A673 (cell line): Measurements from ENCODE around the gene PHF24.

Experiments used
- EZH2 ChIP-seq: fragments of 200-600 bp; sonication (generic); IDR thresholded peaks from 2 replicates; pipeline ENCODE4 v1.6.1; 2017; ENCODE audit warnings: borderline replicate concordance, low read depth, mild to moderate bottlenecking, mixed read lengths, antibody characterized with exemption, low read length; ENCODE audit not compliant: poor library complexity, severe bottlenecking
- TF ChIP-seq, protein P1 (sequence below): fragments of 300-800, 200-600 bp; sonication (generic); conservative IDR thresholded peaks from 2 replicates; pipeline ENCODE4 v1.5.1; 2017; ENCODE audit warnings: low read depth, mild to moderate bottlenecking, antibody characterized with exemption, low read length, moderate library complexity, mixed read lengths

DNA sequence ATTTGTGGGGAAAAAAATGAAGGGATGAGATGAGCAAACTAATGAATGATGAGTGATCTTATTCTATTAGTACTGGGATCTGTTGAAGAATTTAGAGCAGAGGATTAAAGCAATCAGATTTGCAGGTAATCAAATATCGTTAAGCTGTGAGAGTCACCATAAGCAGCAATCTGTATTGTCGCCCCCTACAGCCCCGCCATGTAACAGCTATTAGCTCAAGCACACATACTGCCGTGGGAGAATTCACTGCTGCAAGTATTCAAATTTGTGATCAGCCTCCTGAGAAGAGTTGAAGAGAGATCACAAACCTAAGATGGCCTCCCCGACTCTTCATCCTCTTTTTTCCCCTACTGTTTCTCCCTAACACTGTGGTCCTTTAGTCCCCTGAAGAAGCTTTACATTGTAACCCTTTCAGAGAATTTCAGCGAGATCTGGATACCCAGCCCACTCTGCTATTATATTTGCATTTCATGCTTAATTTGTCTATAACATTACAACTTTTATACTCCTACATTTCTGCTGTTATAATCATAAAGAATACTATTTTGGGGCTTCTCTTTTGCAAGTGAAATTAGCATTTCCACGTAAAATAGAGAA, 28.5 kb upstream of the PHF24 start:
- TF ChIP-seq, protein P1, sequence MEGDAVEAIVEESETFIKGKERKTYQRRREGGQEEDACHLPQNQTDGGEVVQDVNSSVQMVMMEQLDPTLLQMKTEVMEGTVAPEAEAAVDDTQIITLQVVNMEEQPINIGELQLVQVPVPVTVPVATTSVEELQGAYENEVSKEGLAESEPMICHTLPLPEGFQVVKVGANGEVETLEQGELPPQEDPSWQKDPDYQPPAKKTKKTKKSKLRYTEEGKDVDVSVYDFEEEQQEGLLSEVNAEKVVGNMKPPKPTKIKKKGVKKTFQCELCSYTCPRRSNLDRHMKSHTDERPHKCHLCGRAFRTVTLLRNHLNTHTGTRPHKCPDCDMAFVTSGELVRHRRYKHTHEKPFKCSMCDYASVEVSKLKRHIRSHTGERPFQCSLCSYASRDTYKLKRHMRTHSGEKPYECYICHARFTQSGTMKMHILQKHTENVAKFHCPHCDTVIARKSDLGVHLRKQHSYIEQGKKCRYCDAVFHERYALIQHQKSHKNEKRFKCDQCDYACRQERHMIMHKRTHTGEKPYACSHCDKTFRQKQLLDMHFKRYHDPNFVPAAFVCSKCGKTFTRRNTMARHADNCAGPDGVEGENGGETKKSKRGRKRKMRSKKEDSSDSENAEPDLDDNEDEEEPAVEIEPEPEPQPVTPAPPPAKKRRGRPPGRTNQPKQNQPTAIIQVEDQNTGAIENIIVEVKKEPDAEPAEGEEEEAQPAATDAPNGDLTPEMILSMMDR, result peak; percentile 89
- TF ChIP-seq EZH2, result no peak
